Upper lobe of left lung (tissue), 4 donors: Measurements from ENCODE around the gene CRABP1.

Experiments used
- EP300 ChIP-seq, 4 donors: sonication (generic); formaldehyde crosslinking; IDR thresholded peaks; one replicate each; pipeline ENCODE4 v1.5.1; 2017; ENCODE audit warnings: antibody characterized with exemption in 4 of 4, control low read depth in 2 of 4
- TF ChIP-seq, protein P1 (sequence below), 6 experiments: fragments of 450-650 bp in 4 of 6; fragments of 200-600 bp in 2 of 6; sonication (generic) in 2 of 6; IDR thresholded peaks; one replicate each; pipeline ENCODE4 v1.5.1; 2016 to 2019; ENCODE audit warnings: antibody characterized with exemption in 6 of 6

GRCh38 chr15:78324144-78324543, 16.0 kb upstream of the CRABP1 start:
- no peak for TF ChIP-seq EP300 (IDR thresholded peaks at IDR 0.05)
- TF ChIP-seq, protein P1, sequence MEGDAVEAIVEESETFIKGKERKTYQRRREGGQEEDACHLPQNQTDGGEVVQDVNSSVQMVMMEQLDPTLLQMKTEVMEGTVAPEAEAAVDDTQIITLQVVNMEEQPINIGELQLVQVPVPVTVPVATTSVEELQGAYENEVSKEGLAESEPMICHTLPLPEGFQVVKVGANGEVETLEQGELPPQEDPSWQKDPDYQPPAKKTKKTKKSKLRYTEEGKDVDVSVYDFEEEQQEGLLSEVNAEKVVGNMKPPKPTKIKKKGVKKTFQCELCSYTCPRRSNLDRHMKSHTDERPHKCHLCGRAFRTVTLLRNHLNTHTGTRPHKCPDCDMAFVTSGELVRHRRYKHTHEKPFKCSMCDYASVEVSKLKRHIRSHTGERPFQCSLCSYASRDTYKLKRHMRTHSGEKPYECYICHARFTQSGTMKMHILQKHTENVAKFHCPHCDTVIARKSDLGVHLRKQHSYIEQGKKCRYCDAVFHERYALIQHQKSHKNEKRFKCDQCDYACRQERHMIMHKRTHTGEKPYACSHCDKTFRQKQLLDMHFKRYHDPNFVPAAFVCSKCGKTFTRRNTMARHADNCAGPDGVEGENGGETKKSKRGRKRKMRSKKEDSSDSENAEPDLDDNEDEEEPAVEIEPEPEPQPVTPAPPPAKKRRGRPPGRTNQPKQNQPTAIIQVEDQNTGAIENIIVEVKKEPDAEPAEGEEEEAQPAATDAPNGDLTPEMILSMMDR (IDR thresholded peaks at IDR 0.05) = no peak
